Testis (tissue), 2 donors: Measurements from ENCODE around the gene AP5B1.
"Not testable (repeated sequence)": the region's sequence is repeated elsewhere in the genome, so short reads cannot be mapped to it uniquely, and the experiment has no call there.

Experiments used
- CTCF ChIP-seq, 3 experiments: fragments of 450-650 bp in 2 of 3; fragments of 200-600 bp in 1 of 3; sonication (generic) in 1 of 3; IDR thresholded peaks; one replicate each; pipeline ENCODE4 v1.5.1; 2016 to 2019; ENCODE audit warnings: antibody characterized with exemption in 3 of 3, mild to moderate bottlenecking in 2 of 3, moderate library complexity in 1 of 3
- POLR2A ChIP-seq: fragments of 450-650 bp; IDR thresholded peaks from one replicate; pipeline ENCODE4 v1.6.1; 2017; ENCODE audit warnings: antibody characterized with exemption, mild to moderate bottlenecking, moderate library complexity

- TF ChIP-seq CTCF (IDR thresholded peaks at IDR 0.05); POLR2A: not testable (repeated sequence)
Observed at GRCh38 chr11:65762816-65763215, 18.0 kb downstream of the AP5B1 start.
